Skeletal muscle tissue (tissue), 4 donors: ENCODE results near the gene ANAPC13. TPM values are rescaled to one million over a fixed set of nuclear protein-coding genes. Genes with fewer than 3 reads are reported as not detected.

Experiments
- H3K27ac ChIP-seq: one replicate; pipeline ENCODE4 v1.7.0; 2013; ENCODE audit warnings: mild to moderate bottlenecking, low read depth, low read length, inconsistent platforms
- H3K27me3 ChIP-seq, 3 donors: one replicate each; pipeline ENCODE4 v1.7.0; 2013; ENCODE audit warnings: low read length in 3 of 3; ENCODE audit not compliant: control insufficient read depth in 3 of 3, insufficient read depth in 3 of 3
- H3K36me3 ChIP-seq, 3 donors: one replicate each; pipeline ENCODE4 v1.7.0; 2013; ENCODE audit warnings: low read length in 3 of 3; ENCODE audit not compliant: control insufficient read depth in 3 of 3, insufficient read depth in 3 of 3
- H3K4me1 ChIP-seq, 3 donors: one replicate each; pipeline ENCODE4 v1.7.0; 2013; ENCODE audit warnings: low read length in 3 of 3, mild to moderate bottlenecking in 3 of 3; ENCODE audit not compliant: control insufficient read depth in 3 of 3, insufficient read depth in 3 of 3
- H3K4me3 ChIP-seq, 3 donors: one replicate each; pipeline ENCODE4 v1.7.0; 2013; ENCODE audit warnings: low read length in 3 of 3
- H3K9ac ChIP-seq, 3 donors: one replicate each; pipeline ENCODE4 v1.7.0; 2013; ENCODE audit warnings: low read length in 3 of 3, mild to moderate bottlenecking in 3 of 3, moderate library complexity in 2 of 3, low read depth in 1 of 3
- H3K9me3 ChIP-seq, 3 donors: one replicate each; pipeline ENCODE4 v1.7.0; 2013; ENCODE audit warnings: low read length in 3 of 3; ENCODE audit not compliant: control insufficient read depth in 3 of 3
- total RNA-seq: library from RNA; depleted of rRNA; stranded (reverse); fragments of >200 nt; gene quantifications from one replicate; pipeline ENCODE4 v1.2.3, GENCODE V29; 2014
- donor health status: Osteomylitis.

Gene ANAPC13
- total RNA-seq, 1 donor from 2014 or later, result 38.6 TPM

DNA sequence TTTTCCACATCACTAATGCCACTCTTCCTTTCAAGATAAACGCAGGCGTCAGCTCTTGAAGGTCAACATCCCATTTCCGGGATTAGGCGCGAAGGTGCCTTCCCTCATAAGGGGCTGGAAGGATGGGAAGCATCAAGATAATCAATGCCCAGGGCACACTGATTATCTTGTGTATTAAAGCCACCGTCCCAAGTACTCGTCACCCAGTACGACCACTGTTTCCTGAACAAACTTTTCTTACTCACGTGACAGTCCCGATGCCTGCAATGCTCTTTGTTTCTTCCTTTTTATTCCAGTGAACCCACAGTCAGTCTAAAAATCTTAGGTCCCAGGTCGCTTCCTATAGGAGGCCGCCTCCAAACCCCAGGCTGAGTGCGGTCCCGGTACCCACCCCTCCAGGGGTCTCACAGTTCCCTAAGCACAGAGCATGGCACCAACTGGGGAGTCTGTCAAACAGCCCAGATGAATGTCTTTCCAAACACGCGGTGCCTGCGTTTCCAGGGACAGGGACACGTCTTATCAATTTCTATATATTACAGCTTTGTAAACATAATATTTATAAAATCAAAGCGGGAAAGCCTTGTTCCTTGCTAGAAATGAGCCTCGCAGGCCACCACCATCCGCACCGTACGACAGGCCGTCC is 589 bp downstream of the ANAPC13 start:
- Histone ChIP-seq H3K4me3 (peak overlapping the region; percentile 74 to 99 (median 95)), H3K27me3 (no peaks in the 10 kb centered on the region), H3K36me3 (peaks cover 20 to 24% (median 20%) of the 10 kb centered on the region in 3 donors), H3K4me1 (peaks cover 15 to 52% (median 32%) of the 10 kb centered on the region in 3 donors), H3K9me3 (no peaks in the 10 kb centered on the region), H3K27ac (peak overlapping the region; percentile 90), H3K9ac (peak overlapping the region; percentile 91 to 99 (median 96))

DNA sequence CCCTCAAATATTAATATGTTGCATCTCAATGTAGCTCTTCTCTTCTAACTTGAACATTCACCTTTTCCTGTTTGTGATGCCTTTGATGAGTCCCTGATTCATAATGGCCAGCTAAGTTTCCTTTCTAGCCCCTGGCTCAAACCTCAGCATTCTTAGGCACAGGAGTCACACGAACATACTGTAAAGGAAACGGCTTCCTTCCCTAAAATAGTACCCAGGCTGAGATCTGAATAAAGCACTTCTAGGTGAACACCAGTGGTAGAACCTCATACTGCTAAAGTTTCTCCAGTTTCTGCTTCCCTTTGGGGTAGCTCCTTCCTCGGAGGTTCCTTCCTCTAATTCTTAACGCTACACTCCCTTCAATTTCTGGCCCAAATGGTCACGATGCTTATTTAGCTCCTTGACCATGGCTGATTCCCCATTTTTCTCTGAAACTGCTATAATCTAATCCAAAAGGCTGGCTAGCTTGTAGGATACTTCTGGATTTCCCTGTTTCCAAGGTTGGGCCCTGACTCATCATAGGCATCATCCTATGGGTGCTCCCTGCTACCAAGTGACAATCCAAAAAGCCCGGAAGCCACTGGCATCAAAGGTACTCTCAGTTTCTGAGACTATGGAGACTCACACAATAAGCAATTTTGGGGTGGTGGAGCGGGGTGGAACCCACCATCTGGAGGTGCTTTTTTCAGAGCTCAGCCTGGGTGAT is 2.4 kb downstream of the ANAPC13 start:
- Histone ChIP-seq H3K27me3 (no peaks in the 10 kb centered on the region), H3K4me3 (peak overlapping the region in 1 of 3 donors; percentile 6), H3K9ac (no peak overlapping the region), H3K9me3 (no peaks in the 10 kb centered on the region), H3K36me3 (peaks cover 25 to 27% (median 27%) of the 10 kb centered on the region in 3 donors), H3K27ac (peak overlapping the region; percentile 57), H3K4me1 (peaks cover 15 to 52% (median 32%) of the 10 kb centered on the region in 3 donors)

DNA sequence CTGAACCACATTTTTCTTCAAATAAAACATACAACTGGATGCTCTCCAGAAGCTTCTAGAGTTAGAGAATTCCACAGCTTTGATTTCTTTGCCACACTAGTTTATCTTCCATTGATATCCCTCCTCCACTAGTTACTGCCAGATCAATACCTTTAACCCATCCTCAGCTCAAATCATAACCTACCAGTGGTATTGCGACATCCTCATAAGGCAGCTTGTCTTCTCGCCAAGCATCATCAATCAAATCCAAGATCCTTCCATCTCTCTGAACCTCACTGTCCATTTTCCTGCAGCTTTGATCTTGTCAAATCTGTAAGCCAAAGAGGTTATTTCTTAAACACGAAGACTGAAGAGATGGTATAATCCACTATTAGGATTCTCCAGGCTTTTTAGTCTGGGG is 3.2 kb downstream of the ANAPC13 start:
- peak overlapping the region; percentile 57 for H3K27ac ChIP-seq
- H3K36me3 ChIP-seq, result peaks cover 31 to 34% (median 33%) of the 10 kb centered on the region in 3 donors
- no peak overlapping the region for H3K9ac ChIP-seq
- no peaks in the 10 kb centered on the region for H3K27me3 ChIP-seq
- H3K4me1 ChIP-seq, result peaks cover 16 to 52% (median 28%) of the 10 kb centered on the region in 3 donors
- H3K9me3 ChIP-seq, result no peaks in the 10 kb centered on the region
- H3K4me3 ChIP-seq, result no peak overlapping the region

DNA sequence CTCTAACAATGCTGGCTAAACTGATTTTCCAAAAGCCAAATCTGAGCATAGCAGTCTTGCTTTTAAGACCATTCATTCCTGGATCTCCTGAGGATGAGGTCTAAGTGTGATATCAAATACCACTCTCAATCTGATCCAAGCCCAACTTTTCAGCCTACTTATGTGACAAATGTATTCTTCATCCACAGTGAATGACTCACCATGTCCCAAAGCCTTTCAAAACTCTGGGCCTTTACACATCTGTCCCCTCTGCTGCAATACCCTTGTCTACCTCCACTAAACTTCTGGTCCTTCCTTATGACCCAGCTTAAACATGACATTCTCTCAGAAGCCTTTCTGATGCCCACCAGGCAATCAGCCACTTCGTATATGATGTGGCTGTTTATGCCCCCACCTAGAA is 4.6 kb downstream of the ANAPC13 start:
- H3K9ac ChIP-seq, result no peak overlapping the region
- no peaks in the 10 kb centered on the region for H3K27me3 ChIP-seq
- H3K27ac ChIP-seq, result no peak overlapping the region
- H3K4me1 ChIP-seq, result peaks cover 25 to 55% (median 27%) of the 10 kb centered on the region in 3 donors
- no peak overlapping the region for H3K4me3 ChIP-seq
- H3K9me3 ChIP-seq, result no peaks in the 10 kb centered on the region
- peaks cover 29 to 36% (median 33%) of the 10 kb centered on the region in 3 donors for H3K36me3 ChIP-seq

DNA sequence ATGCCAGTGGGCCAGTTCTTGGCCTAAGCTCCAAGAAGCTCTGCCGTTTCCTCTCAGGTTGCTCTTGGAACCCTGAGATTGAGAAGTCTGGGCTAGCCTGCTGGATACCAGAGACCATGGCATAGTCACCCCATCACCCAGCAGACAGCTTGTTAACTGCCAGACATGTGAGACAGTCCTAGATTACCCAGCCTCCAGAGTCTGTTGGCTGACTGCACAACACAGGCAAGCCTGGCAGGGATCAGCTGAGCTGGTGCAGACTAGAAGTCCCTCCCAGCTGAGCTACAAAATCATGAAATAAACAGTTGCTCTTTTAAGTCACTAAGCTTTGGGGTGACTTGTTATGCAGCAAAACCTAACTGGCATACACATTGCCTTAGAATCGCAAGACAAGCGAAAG is 5.2 kb downstream of the ANAPC13 start:
- peaks cover 28 to 54% (median 29%) of the 10 kb centered on the region in 3 donors for H3K4me1 ChIP-seq
- no peak overlapping the region for H3K4me3 ChIP-seq
- no peaks in the 10 kb centered on the region for H3K9me3 ChIP-seq
- H3K9ac ChIP-seq, result no peak overlapping the region
- H3K27me3 ChIP-seq, result no peaks in the 10 kb centered on the region
- H3K27ac ChIP-seq, result no peak overlapping the region
- H3K36me3 ChIP-seq, result peaks cover 29 to 36% (median 33%) of the 10 kb centered on the region in 3 donors

DNA sequence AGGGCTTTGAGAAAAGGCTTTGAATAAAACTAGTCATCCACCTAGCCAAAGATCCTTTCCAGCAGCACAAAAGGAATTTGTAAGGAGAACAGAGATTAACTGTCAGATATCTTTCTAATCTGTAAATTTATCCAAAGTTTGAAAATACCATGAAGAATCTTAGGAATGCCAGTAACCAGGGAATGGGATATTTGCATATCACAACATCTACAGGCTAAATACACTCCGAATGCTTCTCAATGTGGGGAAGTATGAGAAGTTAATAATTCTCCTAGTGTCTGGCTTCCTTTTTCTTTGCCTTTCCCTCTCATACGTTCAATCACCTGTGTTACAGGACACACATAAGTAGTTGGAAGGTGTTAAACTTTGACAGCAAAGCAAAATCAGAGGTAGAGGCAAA is 7.8 kb downstream of the ANAPC13 start:
- Histone ChIP-seq H3K4me3 (no peak overlapping the region), H3K4me1 (peaks cover 14 to 35% (median 18%) of the 10 kb centered on the region in 3 donors), H3K9ac (no peak overlapping the region), H3K9me3 (no peaks in the 10 kb centered on the region), H3K27me3 (no peaks in the 10 kb centered on the region), H3K36me3 (peaks cover 29 to 36% (median 33%) of the 10 kb centered on the region in 3 donors), H3K27ac (peak overlapping the region; percentile 79)

DNA sequence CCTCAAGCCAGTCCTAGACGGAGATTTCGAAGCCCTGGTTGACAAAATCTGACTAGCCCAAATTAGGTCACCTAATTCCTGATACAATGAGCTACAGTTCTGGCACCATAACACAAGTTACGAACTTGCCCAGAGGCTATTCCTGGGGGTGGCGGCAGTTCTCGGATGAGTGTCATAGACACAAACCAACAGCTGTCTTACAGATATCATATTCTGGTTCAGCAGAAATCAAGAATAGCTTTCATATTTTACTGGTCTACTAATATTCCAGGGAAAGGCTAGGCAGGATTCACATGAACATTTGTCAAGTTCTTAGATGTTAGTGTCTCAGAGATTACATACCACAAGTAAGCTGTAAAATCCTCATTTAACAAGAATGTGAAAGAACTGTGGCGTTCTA is 8.8 kb downstream of the ANAPC13 start:
- H3K4me1 ChIP-seq, result peaks cover 14 to 34% (median 20%) of the 10 kb centered on the region in 3 donors
- H3K9ac ChIP-seq, result peak overlapping the region; percentile 3 to 26 (median 9)
- H3K9me3 ChIP-seq, result no peaks in the 10 kb centered on the region
- H3K4me3 ChIP-seq, result peak overlapping the region in 1 of 3 donors; percentile 20
- peak overlapping the region; percentile 79 for H3K27ac ChIP-seq
- H3K27me3 ChIP-seq, result no peaks in the 10 kb centered on the region
- H3K36me3 ChIP-seq, result peaks cover 23 to 30% (median 28%) of the 10 kb centered on the region in 3 donors

DNA sequence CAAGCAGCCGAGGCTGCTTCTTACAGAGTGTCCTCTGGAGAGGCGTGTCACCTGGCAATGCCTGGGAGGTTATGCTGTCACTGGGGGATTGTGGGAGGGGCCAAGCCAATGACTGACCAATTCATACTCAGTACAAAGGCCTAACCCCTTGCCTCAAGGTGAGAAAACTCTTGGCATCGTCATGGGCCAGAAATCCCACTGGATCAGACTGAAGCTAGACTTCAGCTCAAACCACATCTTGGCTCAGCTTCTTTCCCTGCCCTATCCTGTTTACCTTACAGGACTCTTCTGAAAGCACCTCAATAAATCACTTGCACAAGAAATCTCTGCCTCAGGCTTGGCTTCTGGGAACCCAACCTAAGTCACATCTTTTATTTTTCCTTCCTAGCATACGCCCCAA is 9.5 kb downstream of the ANAPC13 start:
- Histone ChIP-seq H3K9me3 (no peaks in the 10 kb centered on the region), H3K27me3 (no peaks in the 10 kb centered on the region), H3K4me3 (no peak overlapping the region), H3K27ac (peak overlapping the region; percentile 79), H3K36me3 (peaks cover 17 to 26% (median 23%) of the 10 kb centered on the region in 3 donors), H3K4me1 (peaks cover 17 to 38% (median 22%) of the 10 kb centered on the region in 3 donors), H3K9ac (no peak overlapping the region)

DNA sequence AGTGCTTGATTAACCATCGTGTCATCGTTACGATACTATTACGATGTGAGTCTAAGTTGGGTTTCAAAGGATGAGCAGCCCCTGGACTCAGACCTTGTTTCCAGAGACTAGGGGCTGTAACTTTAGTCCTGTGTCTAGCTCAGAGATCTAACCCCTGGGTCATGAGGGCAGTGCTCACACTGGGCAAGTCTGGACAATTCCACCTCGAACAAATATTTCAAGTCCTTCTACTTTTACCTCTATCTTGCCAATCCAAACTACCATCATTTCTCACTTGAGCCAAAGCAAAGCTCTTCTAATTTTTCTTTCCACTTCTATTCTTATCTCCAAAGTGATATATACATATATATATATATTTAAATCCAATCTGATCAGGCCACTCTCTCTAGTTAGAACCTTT is 10.8 kb downstream of the ANAPC13 start:
- Histone ChIP-seq H3K9ac (no peak overlapping the region), H3K4me1 (peaks cover 17 to 29% (median 23%) of the 10 kb centered on the region in 3 donors), H3K9me3 (no peaks in the 10 kb centered on the region), H3K4me3 (no peak overlapping the region), H3K27ac (no peak overlapping the region), H3K27me3 (no peaks in the 10 kb centered on the region), H3K36me3 (peaks cover 7 to 16% (median 12%) of the 10 kb centered on the region in 3 donors)
